Measurements from ENCODE around the gene KCTD3.

Gene KCTD3

DNA sequence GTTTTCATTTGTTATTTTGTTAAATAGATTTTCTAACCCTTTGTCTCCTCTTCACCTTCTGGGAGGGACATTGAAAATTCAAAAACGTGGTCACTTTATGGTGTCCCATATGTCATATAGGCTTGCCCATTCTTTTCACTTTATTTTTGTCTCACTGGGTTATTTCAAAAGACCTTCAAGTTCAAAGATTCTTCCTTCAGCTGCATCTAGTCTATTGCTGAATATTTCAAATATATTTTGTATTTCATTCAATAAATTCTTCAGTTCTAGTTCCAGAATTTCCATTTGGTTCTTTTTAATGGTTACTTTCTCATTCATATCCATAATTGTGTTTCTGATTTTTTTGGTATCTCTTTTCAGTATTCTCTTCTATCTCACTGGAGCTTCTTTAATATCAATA, 11.6 kb upstream of the KCTD3 start:
- DNase-seq (ENCODE audit: low read depth in 1 of 2, low spot score in 1 of 2) = no peak

DNA sequence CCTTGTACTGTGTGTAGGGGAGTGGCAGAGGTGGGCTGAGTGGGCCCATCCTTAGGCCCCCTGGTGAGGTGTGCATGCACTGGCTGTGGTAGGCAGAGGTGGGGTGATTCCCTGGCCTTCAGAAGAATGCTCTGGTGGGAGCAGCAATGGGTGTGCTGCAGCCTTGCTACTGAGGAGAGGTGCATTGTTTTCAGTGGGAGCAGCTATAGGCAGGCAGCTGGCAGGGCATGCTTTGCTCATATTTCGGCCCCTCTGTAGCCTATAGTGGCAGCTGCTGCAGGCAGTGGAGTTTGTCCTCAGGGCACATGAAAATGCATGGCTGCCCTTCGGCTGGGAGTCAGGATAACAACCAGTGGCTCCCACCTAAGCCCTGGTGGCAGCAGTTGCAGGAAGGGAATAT, 10.1 kb upstream of the KCTD3 start:
- DNase-seq (ENCODE audit: low read depth in 1 of 2, low spot score in 1 of 2) = no peak

DNA sequence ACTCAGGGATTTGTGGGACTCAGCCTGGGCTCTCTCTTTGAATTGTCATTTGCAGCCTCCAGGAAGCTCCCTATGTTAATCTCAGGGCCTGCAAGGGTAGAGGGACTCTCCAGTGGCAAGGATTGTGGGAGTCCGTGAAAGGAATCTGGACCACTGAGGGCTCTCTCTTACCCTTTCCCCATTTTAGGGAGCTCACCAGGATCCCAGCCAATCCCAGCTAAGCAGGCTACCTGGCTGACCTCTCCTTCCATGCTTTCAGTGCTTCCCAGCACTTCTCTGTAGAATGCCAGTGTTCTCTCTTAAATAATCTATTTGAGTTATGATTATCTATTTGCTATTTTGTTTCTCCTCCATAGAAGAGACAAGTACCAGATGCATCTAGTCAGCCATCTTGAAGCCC, 9.6 kb upstream of the KCTD3 start:
- no peak for DNase-seq (ENCODE audit: low read depth in 1 of 2, low spot score in 1 of 2)

DNA sequence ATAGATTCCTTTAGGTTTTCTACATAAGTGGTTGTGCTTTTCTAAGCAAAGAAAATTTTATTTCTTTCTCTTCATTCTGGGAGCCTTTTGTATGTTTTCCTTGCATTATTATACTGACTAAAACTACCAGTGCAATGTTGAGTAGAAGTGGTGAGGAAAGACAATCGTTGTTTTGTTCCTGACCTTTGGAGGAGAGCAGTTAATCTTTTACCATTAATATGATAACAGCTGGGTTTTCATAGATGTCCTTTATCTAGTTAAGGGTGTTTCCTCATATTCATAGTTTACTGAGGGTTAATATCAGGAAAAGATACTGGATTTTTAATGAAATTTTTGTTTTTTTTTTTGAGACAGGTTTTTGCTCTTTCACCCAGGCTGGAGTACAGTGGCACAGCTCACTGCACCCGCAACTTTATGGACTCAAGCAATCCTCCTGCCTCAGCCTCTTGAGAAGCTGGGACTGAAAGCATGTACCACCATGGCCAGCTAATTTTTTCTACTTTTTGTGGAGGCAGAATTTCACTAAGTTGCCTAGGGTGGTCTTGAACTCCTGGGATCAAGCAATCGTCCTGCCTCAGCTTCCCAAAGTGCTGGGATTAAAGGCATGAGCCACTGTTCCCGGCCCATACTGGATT, 9.0 kb upstream of the KCTD3 start:
- DNase-seq (ENCODE audit: low read depth in 1 of 2, low spot score in 1 of 2) = no peak

DNA sequence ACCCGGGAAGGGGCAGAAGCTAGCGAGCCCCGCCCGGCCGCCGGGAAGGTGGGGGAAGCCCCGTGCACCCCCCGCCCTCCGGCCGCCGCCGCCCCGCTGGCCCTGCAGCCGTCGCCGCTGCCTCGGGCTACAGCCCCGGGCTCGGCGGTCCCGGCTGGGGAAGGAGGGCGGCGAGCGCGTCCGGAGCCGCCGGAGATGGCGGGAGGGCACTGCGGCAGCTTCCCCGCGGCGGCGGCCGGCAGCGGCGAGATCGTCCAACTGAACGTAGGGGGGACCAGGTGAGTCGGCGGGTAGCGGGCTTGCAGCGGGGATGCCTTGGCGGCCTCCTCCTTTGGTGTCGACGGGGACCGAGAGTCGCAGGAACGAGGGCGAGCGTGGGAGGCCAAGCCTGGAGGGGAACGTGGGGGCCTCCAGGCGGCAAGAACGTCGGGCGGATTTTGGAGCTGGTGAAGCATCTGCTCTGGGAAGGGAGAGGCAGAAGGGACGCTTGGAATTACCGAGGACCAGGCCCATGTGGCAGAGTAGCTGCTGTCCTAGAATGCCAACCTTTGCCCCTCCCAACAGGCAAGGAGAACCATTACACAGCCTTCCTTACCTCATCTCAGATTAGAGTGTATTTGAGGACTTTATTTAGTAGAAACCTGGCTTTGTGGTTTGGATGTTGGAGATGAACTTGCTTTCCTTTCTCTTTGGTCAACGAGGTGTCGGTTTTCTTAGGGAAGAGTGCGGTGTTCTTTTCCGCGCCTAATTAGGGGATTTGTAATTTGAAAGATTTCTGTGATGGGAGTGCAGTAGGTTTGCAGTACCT, 591 bp downstream of the KCTD3 start:
- DNase-seq (ENCODE audit: low read depth in 1 of 2, low spot score in 1 of 2) = peak in 1 of 2 donors; percentile 9

DNA sequence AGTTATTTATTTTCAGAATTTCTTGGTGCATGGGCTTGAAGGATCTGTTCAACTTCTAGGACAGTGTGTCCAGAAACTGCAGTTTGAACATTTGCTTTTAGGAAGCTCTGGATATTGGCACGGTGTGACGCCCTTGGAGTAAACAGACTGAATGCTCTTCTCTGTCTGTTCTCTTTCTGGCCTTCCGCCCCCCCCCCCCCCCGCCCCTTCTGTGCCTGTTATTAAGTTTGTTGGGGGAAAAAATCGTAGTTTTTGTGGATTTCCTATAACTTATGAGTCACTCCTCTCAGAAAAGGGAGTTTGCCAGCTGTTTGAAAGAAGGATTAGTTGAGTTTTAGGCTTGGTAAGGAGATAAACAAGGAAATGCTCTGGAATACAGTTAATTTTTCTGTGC, 1.2 kb downstream of the KCTD3 start:
- DNase-seq (ENCODE audit: low read depth in 1 of 2, low spot score in 1 of 2) = no peak

DNA sequence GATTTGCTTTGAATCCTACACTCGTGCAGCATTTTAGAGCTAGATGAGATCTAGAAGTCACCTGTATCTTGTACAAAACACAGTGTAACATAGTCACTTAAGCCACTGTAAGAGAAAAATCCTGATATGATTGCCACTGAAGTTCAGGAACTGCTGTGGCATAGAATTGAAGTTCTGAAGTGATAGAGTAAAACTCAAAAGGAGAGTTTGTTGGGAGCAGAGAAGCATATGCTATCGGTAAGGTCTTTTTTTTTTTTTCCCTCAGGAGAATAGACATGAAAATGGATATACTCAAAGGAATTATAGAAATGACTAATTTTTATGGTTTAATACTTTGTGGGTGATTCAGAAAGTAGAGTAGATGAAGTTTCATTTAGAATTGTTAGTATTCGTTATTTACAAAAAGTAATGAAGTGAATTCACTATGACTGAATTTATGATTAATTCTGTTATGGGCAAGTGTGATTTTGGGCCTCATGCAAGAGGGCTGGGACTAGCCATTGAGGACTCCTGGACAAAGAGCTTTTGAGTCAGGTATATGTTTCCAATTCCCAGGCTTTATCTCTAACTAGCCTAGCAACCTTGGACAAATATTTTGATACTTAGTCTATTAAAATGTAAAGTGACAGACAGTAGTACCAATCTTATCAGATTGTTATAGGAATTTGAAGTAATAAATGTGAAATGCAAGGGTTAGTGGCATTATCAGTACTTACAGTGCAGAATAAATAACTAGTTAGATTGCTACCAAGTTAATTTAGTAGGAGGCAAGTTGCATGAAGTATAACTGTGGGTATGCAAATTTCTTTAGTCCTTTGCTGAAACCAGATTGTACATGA, 3.1 kb downstream of the KCTD3 start:
- DNase-seq (ENCODE audit: low read depth in 1 of 2, low spot score in 1 of 2) = no peak

DNA sequence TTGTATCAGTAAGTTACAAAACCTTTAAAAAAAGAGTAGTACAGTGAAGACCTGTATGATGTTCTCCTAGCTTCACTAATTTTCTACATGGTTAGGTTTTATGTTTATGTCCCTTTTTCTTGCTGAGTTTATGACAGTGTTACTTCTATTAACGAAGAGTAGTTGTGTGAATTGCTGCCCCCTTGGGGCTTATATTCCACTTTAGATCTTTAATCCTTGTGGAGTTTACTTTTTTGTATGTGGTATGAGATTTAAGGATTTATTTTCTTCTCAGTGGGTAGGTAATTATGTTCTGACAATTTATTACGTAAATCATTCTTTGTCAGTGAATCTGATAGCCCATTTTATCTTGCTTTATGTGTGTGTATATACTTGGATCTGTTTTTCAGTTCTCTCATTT, 14.8 kb downstream of the KCTD3 start:
- no peak for DNase-seq (ENCODE audit: low read depth in 1 of 2, low spot score in 1 of 2)

DNA sequence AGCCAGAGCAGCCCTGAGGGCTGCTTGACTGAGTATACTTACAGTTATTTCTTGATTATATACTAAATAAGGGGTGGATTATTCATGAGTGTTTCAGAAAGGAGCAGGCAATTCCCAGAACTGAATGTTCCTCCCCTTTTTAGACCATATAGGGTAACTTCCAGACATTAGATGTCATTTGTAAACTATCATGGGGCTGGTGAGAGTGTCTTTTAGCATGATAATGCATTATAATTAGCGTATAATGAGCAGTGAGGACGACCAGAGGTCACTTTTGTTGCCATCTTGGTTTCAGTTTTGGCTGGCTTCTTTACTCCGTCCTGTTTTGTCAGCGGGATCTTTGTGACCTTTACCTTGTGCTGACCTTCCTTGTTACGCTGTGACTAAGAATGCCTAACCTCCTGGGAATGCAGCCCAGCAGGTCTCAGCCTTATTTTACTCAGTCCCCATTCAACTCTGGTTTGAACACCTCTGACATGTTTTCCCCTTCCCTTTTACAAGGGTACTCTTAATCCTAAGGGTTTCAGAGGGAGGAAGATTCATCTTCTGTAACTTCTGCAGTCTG, 16.2 kb downstream of the KCTD3 start:
- DNase-seq (ENCODE audit: low read depth in 1 of 2, low spot score in 1 of 2) = no peak

DNA sequence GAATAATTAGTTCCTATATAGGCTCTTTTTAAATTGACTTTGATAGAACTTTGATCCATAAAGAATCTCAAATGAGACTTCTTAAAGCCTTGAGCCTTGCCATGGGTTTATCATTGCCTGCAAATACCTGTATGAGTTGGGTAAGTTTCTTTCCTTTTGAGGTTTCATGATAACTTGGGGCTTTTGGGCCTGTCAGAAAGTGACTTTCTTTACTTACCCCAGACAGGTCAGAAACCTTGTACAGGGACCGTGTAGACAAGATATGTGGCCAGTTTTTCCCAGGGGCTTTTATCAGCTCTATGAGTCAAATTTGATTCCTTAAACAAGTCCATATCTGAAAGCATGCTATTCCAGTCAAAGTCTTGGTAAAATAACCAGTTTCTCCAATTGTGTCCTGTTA, 17.3 kb downstream of the KCTD3 start:
- no peak for DNase-seq (ENCODE audit: low read depth in 1 of 2, low spot score in 1 of 2)

DNA sequence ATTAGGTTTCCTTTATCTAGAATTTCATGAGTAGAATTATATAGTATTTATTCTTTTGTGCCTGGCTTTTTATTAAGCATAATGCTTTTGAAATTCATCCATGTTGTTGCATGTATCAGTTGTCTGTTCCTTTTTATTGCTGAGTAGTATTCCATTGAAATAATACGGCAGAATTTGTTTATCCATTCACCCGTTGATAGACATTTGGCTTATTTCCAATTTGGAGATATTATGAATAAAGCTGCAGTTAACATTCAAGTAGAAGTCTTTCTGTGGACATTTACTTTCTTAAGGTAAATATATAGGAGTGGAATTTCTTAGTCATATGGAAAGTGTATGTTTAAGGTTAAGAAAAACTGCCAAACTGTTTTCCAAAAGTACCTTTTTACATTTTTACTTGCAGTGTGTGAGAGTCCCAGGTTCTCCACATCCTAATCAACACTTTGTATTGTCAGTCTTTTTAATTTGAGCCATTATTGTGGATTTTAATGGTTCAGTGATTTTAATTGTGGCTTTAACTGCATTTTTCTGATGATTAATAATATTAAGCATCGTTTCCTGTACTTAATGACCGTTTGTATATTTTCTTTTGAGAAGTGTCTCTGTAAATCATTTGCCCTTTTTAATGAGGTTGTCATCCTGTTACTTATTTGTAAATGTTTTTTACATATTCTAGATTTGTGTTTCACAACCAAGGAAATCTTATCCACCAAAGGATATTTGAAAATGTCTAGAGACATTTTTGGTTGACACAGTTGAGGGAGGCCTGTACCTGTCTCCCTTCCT, 22.7 kb downstream of the KCTD3 start:
- no peak for DNase-seq (ENCODE audit: low read depth in 1 of 2, low spot score in 1 of 2)

DNA sequence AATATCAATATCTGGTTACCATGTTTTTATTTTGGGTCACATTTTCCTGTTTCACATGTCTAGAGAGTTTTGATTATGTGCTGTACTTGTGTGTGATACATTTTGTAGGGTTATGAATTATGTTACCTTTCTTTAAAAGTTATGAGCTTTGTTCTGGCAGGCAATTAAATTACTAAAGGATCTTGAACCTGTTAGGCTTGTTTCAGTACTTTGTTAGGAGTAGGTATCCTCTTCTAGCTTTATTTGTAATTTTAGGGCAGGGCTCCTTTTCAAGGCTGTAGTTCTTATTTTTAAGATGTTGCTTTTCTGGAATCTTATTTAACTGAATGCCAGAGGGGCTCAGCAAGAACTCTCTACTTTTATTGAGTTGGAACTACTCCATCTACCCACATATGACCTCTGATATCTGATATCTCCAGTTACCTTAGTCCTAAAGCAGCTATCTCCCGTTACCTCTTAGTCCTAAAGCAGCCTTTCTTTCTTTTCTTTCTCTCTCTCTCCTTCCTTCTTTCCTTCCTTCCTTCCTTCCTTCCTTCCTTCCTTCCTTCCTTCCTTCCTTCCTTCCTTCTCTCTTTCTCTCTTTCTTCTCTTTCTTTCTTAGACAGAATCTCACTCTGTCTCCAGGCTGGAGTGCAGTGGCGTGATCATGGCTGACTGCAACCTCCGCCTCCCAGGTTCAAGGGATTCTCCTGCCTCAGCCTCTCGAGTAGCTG, 23.8 kb downstream of the KCTD3 start:
- DNase-seq (ENCODE audit: low read depth in 1 of 2, low spot score in 1 of 2) = no peak

DNA sequence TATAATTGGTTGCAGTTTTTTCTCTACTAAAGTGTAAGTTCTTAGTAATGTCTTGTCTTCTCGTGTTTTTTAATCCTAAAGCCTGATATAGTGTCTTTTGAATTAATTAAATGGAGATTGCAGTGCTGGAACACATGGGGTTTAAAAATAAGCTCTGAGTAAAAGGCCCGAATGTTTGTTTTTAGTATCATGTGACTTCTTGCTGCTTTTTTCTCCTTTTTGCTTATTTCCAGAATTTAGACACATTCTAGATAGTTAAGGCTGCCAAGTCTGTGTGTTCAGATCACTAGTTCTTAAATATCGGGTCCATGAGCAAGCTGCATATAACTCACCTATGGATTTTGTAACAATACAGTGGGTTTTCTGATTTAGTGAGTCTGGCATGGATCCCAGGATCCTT, 27.5 kb downstream of the KCTD3 start:
- DNase-seq (ENCODE audit: low read depth in 1 of 2, low spot score in 1 of 2) = no peak

DNA sequence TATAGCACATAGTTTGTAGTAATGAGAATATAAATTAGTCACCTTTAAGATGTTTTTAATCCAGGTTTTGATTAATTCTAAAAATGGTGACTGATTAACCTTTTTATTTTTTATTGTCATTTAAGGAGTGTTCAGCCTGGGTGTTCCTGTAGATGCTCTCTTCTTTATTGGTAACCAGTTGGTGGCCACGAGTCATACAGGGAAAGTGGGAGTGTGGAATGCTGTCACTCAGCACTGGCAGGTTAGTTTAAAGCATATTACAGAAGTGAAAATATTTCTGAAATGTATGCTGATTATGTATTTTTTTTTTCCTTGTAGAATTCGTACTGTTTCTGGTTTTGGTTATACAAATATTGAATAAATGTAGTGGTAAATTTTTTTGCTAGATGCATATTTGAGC, 28.1 kb downstream of the KCTD3 start:
- no peak for DNase-seq (ENCODE audit: low read depth in 1 of 2, low spot score in 1 of 2)

DNA sequence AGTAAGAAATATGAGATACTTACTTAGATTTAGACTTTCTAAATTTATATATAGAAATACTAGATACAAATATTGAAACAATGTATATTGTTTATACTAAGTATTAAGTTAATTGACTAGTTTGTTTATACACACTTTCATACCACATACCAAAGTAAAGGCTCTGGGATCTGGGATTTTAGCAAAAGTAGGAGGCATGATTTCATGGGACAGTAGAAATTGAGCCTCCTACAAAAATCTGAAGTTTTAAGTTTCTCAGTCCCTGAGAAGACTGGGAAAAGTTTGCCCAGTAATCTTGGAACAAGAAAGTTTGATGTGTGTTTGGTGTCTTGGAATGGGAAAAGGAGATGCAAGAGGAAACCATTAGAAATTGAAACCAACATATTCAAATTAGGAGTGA, 30.9 kb downstream of the KCTD3 start:
- DNase-seq (ENCODE audit: low read depth in 1 of 2, low spot score in 1 of 2) = no peak

DNA sequence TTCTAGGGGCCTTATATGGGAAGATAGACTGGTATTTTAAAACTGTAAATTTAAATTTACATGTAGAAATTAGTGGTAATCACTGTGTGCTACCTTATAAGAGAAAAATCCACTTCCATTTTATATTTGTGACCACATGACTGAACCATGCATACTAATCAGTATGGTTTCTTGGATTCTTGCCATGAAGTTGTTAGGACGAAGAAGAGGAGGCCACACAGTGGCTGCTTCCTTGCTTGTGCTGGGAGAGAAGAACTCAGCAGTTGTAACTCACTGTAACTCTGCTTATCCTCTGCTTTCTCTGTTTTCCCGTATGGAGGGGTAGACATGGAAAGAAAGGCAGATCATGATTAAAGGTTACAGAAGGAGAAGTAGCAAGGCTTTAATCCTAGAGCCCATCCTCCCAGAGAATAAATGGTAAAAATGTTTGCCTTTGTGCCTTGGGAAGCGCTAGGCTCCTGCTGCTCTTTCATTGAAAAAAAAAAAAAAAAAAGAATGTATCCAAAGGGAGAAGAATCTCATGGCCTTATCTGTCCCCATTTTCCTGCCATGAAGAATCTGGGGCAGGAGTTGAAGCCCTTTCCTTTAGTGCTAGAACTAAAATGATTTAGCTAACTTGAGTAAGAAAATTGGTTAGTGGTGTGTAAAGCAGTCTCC, 32.4 kb downstream of the KCTD3 start:
- DNase-seq (ENCODE audit: low read depth in 1 of 2, low spot score in 1 of 2) = no peak

DNA sequence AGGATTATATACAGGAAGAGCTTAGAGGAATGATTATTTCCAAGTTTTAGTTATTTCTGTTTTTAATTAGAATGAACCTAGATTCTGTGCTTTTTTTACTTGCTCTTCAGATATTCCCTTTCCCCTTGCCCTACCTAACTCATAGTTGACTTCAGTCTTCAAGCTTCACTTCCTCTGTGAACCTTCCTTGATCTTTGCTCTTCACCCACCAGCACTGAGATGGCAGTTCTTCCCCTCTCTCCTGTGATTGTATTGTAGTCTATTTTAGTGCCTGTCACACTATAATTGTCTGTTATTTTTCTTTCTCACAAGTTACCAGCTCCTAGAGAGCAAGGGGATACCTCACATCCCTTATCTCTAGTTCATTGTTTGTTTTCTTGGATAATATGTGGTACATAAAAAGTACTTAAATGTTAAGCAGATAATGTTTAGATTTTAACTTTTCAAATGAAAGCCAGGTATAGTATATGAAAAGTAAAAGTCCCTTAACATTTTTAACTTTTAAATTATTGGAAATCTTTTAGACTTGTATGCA, 33.2 kb downstream of the KCTD3 start:
- DNase-seq (ENCODE audit: low read depth in 1 of 2, low spot score in 1 of 2) = no peak

DNA sequence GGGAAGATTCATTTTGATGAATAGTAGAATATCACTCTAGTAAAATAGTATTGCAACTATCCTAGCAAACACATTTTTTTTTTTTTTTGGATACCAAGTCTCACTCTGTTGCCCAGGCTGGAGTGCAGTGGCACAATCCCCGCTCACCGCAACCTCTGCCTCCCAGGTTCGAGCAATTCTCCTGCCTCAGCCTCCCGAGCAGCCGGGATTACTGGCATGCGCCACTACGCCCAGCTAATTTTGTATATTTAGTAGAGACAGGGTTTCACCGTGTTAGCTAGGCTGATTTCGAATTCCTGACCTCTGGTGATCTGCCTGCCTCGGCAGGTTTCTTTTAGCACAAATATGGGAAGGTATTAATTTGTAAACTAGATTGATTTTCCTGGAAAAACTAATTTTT, 33.8 kb downstream of the KCTD3 start:
- DNase-seq (ENCODE audit: low read depth in 1 of 2, low spot score in 1 of 2) = no peak

DNA sequence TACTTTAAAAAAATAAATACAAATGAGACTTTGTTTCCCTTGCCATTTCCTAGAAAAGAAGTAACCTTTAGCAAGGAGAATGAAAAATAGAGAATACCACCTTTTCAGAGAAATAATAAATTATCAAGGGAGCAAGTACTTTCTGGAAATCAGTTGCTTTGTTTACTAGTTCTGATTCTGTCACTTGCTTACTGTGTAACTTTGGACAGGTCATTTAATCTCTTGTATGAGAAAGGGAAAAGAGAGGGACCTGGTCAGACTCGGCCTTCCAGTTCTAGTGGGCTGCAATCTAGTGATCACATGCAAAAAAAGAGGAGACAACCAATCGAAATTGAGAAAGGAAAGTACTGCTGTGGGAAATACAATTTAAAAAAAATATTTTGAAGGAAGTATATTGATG, 34.2 kb downstream of the KCTD3 start:
- no peak for DNase-seq (ENCODE audit: low read depth in 1 of 2, low spot score in 1 of 2)

DNA sequence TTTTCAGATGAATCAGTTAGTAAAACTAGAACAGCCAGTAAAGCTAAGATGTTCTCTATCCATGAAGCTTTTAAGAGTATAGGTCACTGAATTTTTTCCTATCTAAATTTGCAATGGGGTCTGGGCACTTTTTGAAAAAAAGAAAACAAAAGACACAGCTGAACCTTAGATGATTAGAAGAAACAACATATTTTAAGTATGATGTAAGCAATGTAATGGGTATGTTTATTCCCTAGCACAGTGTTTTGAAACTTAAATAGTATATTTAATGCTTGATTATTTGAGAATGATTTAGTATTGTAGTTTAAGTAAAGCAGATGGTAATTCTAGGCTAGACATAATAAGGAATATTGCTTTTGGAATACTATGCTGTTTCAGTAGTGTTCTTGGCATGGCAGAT, 36.2 kb downstream of the KCTD3 start:
- no peak for DNase-seq (ENCODE audit: low read depth in 1 of 2, low spot score in 1 of 2)

All from stimulated activated CD4-positive, alpha-beta T cell treated with anti-CD3 and anti-CD28 coated beads, Interleukin-15, amount 100 ng/mL, for 1 hour (primary cell).